T follicular helper cell (primary cell): ENCODE data around the gene EMC9.

Experiments
- DNase-seq: peaks from one replicate; pipeline ENCODE4 v3.0.0-alpha.2; 2020; ENCODE audit warnings: low read depth

Gene EMC9

DNA sequence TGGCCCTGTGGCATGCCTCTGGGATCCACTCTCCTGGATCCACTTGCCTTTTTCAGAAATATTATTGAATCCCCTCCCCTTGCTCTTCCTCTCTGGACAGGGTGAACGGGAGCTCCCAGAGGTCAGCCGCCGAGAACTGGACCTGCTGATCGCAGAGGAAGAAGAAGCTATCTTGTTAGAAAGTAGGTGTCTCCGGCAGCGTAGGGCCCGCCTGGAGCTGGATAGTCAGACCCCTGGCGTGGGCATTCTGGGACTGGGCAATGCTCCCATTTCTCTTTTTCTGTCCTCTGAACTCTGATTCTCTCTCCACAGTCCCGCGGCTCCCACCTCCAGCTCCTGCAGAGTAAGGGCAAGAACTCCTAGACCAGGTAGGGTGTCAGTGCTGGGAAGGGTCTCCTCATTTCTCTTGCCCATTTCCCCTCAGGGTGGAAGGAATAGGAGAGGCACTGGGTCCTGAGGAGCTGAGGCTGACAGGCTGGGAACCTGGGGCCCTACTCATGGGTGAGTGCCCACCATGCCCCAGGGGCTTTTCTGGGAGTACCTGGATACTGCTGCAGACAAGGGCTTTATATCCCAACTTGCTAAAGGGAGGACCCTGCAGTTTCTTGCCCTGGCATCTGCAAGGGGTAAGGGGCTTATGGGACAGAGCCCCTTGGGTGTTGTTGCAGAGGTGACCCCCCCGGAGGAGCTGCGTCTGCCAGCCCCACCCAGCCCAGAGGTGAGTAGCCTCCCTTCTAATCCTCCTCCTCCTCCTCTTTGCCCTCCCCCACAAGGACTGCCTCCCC lies 35.8 kb upstream of the EMC9 start:
- DNase-seq, result no peak

DNA sequence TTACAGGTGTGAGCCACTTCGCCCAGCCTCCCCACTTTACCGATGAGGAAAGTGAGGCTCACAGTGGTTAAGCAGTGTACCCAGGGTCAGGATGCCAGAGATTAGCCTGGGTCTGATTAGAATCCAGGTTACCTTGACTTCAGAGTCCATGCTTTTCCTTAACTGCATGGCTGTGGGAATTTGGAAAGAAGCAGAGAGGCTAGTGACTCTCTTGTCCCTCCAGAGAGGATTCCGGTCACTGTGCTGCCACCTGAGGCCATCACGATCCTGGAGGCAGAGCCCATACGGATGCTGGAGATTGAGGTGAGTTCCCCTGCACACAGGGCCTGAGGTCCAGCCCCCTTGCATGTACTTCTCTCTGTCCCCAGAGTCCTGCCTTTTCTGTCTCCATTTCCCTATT lies 35.2 kb upstream of the EMC9 start:
- no peak for DNase-seq

DNA sequence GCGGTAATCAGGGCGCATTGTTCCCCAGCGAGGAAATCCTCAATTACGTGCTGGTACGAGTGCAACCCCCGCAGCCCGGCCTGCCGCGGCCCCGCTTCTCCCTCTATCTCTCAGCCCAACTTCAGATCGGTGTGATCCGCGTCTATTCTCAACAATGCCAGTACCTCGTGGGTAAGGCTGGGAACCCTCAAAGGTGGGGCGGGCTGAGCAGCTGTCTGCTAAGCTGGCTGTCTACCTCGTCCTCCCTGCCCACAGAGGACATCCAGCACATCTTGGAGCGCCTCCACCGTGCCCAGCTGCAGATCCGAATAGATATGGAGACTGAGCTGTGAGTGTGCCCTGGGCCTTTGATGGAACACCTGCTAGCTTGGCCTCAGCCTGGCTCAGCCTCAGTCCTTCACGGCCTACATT lies 31.5 kb upstream of the EMC9 start:
- no peak for DNase-seq

DNA sequence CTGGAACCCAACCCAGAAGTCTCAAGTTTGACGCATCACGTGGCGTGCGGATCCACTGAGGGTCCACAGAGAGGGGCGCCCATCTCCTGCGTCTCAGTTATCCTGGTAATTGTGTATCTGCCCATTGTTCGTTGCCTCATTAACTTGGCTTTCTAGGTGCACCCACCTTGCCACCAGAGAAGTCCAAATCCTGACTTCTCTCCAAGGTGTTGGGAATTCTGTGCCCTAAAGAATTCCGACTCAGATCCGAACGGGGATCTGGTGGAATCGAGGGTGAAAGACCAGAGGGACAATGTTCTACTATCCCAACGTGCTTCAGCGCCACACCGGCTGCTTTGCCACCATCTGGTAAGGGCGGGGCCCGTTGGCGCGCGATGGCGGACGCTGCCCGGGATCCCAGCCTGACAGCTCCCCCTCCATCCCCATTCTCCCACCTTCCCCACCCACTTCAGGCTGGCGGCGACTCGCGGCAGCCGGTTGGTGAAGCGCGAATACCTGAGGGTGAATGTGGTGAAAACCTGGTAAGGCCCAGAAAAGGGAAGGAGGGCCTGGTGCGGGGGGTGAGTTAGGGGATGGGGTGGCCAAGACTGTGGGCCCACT lies 31.0 kb upstream of the EMC9 start:
- DNase-seq, result no peak

DNA sequence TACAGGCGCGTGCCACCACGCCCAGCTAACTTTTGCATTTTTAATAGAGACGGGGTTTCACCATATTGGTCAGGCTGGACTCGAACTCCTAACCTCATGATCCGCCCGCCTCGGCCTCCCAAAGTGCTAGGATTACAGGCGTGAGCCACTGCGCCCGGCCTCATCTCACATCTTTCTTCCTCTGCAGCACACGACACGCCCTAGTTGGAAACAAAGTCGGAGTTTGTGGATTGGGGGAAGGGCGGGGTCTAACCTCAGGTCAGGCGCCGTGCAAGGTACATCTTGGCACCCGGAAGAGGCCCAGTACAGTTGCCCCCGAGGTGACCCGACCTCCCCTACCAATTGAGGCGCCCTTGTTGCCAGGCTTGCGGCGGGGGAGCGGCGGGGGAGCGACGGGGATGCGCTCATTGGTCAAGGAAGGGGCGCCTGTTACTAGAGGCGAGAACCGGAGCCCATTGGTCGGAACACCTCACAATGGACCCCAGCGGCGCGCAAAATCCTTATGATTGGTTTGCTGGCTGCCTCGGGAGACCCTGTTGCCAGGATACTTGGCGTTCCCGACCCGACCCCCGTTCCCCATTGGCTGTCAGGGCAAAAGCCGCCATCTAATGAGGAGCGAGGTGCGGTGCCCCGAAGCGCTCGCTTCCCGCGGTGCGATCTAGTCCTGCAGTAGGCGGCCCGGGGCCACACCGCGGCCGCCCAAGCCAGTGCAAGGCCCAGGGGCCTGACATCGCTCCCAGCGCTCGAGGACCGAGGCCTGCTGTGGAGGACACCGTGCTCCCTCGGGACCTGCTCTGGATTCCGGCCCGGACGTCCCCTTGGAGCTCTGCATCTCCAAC lies 30.2 kb upstream of the EMC9 start, which contains the start of gene REC8:
REC8 (plus strand) TSS at position 659 of the 839 bp plus-strand sequence. CDS start 473 bp downstream, outside the sequence.
- DNase-seq, result peak; percentile 64

DNA sequence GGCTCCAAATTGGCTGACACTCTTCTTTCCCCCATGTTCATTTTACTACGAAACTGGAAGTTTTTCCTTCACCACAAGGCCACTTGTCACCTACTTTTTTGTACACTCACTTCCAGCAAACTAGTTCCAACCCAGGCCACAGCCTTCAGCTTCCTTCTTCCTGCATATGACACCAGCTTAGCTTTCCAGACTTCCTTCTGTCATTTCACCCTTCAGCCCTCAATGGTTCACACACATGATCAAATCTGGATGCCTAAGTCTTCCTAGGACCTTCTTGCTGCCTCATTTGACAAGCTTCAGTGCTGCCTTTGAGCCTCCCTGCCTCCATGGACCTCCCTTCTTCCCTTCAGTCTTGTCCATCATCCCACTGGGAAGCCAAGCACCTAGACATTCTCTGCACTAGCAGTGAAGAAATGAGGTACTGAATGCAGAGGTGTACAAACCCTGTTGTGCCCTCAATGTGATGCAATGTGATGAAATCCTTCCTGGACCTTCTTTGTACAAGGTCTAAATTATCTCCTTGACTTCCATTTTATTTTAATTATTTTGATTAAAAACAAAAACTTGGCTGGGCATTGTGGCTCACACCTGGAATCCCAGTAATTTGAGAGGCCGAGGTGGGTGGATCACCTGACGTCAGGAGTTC lies 26.2 kb upstream of the EMC9 start:
- no peak for DNase-seq

DNA sequence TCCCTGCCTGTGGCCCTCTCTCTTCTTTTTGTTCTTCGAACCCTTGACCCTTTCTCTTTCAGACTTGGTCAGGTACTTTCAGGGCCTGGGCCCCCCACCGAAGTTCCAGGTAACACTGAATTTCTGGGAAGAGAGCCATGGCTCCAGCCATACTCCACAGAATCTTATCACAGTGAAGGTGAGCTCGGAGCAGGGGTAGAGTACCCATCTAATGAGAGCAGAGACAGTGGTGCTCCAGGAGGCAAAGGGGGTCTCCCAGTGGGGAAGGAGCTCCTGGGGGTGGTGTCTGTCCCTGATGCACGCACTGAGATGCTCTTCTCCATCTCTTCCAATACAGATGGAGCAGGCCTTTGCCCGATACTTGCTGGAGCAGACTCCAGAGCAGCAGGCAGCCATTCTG lies 24.4 kb upstream of the EMC9 start:
- no peak for DNase-seq

DNA sequence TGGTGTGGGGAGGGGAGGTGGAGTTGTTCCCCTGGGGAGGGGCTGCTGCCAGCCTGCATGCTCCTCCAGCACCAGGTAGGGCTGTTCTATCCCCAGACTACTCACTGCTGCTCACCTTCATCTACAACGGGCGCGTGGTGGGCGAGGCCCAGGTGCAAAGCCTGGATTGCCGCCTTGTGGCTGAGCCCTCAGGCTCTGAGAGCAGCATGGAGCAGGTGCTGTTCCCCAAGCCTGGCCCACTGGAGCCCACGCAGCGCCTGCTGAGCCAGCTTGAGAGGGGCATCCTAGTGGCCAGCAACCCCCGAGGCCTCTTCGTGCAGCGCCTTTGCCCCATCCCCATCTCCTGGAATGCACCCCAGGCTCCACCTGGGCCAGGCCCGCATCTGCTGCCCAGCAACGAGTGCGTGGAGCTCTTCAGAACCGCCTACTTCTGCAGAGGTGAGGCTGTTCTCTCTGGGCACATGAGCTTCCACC lies 23.2 kb upstream of the EMC9 start:
- no peak for DNase-seq

DNA sequence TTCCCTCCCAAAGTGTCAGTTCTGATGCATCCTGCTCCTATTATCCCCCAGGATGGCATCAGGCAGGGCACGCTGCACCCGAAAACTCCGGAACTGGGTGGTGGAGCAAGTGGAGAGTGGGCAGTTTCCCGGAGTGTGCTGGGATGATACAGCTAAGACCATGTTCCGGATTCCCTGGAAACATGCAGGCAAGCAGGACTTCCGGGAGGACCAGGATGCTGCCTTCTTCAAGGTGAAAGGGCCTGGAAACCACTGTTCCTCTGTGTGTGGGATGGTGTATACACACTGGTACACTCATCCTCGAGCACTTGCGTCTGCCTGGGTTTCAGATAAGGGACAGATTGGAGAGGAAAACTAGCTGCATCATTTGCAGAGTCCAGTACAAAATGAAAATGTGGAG lies 20.7 kb upstream of the EMC9 start:
- DNase-seq, result no peak

DNA sequence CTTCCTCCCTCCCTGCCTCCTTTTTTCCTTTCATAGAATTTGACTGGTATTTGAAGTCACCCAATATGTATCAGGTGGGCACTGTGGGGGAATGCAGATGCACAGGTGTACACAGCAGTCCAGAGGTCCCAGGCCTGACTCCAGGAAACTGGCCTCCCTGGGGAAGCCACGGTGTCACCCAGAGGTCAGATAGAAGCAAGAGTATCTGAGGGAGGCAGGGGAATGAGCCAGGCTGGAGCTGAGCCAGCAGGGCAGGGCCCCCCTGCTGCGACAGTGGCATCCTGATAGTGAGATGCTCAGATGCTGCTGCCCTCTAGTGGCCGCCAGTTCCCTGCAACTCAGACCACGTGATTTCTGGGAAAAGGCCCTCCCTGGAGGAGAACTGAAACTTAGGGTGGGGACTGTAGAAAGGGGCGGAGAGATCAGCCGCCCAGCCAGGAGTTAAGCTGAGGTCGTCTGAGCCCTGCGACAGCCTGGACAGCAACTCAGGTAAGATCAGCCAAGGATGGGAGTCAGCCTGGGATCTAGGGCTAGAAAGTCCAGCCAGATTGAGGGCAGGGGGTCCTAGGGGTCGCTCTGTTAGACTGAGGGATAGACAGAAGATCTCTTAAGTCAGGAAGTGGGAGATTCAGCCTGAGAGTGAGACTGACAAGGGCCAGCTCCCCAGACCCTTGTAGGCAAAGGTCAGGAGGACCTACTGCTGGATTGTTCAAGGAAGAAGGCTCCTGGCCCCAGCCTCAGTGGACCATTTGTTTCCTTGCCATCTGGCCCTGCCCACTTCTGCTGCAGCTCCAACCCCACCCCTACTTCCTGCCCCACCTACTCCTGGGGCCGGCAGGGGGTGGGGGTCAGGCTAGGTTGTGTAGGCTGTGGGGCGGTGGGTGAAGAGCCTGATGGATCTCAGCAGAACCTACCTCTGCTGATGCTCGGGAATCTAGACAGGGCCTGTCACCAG lies 19.7 kb upstream of the EMC9 start, which contains the start of gene IRF9:
IRF9 (plus strand) TSS at position 416 of the 955 bp plus-strand sequence. CDS start 880 bp downstream, outside the sequence.
- DNase-seq, result peak; percentile 96

DNA sequence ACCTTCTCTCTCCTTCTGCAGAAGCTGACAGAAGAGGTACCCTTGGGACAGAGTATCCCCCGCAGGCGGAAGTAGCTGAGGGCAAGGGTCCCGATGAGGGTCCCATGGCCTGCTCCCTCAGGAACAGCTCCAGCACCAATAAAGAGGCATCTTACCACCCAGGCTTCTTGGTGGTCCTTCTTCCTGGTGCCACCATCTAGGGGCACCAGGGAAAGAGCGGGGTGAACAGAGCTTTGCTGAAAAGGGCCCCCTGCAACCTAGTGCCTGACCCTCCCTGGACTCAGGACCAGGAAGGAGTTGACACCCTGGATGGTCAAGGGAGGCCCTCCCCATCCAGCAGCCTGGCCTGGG lies 19.1 kb upstream of the EMC9 start:
- no peak for DNase-seq

DNA sequence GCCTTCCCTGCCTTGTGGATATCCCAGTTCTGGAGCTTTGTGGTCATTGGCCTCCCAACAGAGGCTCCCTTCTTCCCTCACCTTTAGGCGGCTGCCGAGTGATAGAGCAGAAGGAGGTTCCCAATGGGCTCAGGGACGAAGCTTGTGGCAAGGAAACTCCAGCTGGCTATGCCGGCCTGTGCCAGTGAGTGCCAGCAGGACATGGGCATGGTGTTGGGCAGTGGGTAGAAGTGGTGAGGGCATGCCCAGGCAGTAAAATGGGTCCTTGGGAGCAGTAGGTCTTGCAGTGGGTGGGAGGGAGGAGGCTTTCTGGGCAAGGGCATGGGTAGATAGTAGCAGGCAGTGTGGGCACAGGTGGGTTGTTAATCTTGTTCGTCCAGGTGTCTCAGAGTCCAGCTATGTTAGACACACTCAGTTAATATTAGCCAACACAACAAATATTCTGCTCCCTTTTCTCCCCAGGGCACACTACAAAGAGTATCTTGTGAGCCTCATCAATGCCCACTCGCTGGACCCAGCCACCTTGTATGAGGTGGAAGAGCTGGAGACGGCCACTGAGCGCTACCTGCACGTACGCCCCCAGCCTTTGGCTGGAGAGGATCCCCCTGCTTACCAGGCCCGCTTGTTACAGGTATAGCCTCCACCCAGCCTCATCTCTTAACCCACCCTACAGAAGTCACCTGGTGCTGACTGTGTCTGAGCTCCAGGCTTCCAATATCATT lies 18.5 kb upstream of the EMC9 start:
- DNase-seq, result no peak

DNA sequence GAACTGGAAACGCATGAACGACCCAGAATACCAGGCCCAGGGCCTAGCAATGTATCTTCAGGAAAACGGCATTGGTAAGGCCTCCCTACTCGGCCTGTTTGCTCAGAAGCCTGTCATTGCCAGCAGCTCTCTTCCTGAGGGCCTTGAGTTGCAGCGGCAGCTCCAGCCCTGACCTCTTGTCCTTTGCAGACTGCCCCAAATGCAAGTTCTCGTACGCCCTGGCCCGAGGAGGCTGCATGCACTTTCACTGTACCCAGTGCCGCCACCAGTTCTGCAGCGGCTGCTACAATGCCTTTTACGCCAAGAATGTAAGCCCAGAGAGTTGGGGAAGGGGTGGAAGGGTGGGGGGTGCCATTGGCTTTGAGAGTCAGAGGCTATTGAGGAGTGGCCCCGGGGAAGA lies 15.9 kb upstream of the EMC9 start:
- no peak for DNase-seq

DNA sequence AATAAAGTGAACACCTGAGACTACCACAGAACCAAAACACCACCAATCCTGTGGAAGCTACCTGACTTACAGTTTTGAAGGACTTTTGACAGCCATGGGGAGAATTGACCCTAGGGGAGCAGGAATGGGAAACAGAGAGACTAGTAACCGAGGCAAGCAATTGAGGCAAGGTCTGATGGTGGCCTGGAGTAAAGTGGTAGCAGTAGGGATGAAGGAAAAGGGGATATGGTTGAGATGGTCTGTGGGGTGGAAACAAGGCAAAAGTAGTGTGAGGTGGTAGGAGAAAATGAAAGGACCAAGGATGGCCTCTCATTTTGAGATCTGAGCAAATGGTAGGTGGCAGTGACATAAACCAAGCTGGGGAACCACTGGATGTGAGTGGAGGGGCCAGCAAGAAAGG lies 15.4 kb upstream of the EMC9 start:
- no peak for DNase-seq

DNA sequence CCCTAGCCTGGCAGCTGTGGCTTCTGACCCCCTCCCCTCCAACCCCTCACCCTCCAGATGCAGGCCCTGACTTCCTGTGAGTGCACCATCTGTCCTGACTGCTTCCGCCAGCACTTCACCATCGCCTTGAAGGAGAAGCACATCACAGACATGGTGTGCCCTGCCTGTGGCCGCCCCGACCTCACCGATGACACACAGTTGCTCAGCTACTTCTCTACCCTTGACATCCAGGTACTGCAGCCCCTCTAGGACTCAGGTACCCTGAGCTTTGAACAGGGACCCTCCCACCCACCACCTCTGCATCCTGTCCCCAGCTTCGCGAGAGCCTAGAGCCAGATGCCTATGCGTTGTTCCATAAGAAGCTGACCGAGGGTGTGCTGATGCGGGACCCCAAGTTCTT lies 13.7 kb upstream of the EMC9 start:
- DNase-seq, result no peak

DNA sequence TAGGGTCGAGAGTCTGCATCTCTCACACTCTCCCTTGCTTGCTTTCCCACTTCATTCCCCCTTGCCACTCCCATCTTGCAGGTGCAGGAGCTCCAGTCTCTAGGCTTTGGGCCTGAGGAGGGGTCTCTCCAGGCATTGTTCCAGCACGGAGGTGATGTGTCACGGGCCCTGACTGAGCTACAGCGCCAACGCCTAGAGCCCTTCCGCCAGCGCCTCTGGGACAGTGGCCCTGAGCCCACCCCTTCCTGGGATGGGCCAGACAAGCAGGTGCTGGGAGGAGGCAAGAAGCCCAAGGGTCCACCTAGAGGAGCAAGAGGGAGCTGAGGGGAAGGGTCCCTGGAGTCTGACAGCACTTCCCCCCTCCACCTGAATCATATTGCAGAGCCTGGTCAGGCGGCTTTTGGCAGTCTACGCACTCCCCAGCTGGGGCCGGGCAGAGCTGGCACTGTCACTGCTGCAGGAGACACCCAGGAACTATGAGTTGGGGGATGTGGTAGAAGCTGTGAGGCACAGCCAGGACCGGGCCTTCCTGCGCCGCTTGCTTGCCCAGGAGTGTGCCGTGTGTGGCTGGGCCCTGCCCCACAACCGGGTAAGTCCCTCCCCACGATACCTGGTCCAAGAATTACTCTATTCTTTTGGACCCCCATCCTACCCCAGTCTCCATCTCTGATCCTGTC lies 10.2 kb upstream of the EMC9 start:
- no peak for DNase-seq

DNA sequence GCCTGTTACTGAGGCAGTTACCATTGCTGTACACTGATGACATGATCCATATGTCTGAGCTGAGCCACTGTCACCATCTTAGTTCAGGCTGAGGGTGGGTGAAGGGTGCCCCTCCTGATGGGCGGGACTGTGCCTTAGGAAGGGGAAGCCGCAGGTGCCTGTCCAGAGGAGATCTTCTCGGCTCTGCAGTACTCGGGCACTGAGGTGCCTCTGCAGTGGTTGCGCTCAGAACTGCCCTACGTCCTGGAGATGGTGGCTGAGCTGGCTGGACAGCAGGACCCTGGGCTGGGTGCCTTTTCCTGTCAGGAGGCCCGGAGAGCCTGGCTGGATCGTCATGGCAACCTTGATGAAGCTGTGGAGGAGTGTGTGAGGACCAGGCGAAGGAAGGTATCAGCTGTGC lies 9.6 kb upstream of the EMC9 start:
- no peak for DNase-seq

DNA sequence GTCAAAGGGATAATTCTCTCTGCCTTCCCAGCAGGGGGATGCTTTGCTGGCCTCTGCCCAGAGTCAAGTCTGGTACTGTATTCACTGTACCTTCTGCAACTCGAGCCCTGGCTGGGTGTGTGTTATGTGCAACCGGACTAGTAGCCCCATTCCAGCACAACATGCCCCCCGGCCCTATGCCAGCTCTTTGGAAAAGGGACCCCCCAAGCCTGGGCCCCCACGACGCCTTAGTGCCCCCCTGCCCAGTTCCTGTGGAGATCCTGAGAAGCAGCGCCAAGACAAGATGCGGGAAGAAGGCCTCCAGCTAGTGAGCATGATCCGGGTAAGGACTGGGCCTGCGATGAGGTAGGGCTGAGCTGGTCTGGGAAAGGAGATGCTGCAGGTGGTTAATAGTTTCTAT lies 9.2 kb upstream of the EMC9 start:
- DNase-seq, result no peak

DNA sequence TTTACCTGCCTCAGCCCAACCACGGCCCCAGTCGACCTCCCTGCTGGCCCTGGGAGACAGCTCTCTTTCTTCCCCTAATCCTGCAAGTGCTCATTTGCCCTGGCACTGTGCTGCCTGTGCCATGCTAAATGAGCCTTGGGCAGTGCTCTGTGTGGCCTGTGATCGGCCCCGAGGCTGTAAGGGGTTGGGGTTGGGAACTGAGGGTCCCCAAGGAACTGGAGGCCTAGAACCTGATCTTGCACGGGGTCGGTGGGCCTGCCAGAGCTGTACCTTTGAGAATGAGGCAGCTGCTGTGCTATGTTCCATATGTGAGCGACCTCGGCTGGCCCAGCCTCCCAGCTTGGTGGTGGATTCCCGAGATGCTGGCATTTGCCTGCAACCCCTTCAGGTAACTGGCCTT lies 8.7 kb upstream of the EMC9 start:
- no peak for DNase-seq
